Measurements from ENCODE around the gene GALNT9.
A peak's percentile ranks its signal among the peaks of the same experiment; 100 is the strongest.
"Not testable (repeated sequence)": the region's sequence is repeated elsewhere in the genome, so short reads cannot be mapped to it uniquely, and the experiment has no call there.

Gene GALNT9

DNA sequence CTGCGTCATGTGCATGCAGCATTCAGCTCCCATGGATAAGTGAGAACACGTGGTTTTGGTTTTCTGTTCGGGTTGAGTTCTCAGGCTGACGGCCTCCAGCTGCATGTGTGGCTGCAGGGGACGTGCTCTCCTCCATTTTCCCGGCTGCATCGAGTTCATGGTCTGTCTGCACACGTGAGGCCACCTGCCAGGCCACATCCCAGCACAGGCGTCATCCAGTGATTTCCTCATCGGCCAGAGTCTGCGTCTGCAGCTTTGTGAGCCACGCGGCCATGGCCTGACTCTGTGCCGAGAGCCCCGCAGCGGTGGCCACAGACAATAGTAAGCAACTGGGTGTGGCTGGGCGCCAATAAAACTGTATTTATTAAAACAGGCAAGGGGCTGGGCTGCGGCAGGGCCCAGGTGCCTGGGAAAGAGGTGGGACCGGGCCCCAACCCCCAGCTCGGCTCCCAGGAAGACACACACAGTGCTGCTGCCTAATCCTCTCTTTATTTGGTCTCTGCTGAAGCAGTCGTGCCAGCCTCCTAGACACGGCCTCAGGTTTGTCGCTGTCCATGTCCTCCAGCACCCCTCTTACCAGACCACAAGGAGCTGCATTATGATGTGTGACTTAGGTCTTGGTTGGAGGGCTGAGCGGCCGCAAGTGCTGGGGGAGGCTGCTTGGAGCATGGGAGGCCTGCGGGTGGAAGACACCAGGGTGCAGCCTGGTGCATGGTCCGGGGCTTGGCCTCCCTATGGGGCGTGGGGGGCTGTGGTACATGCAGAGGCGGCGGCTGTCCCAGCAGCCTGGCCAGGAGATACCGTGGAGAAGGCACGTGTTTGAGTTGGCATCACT, 133.1 kb downstream of the GALNT9 start:
- TF ChIP-seq, protein P1, sequence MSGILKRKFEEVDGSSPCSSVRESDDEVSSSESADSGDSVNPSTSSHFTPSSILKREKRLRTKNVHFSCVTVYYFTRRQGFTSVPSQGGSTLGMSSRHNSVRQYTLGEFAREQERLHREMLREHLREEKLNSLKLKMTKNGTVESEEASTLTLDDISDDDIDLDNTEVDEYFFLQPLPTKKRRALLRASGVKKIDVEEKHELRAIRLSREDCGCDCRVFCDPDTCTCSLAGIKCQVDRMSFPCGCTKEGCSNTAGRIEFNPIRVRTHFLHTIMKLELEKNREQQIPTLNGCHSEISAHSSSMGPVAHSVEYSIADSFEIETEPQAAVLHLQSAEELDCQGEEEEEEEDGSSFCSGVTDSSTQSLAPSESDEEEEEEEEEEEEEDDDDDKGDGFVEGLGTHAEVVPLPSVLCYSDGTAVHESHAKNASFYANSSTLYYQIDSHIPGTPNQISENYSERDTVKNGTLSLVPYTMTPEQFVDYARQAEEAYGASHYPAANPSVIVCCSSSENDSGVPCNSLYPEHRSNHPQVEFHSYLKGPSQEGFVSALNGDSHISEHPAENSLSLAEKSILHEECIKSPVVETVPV (CRISPR knock-in tag; IDR thresholded peaks at IDR 0.05): no peak
- no peak for TF ChIP-seq TOX (CRISPR knock-in tag; IDR thresholded peaks at IDR 0.05; ENCODE audit: borderline replicate concordance)
- TF ChIP-seq ZNF70 (CRISPR knock-in tag; IDR thresholded peaks at IDR 0.05): no peak
- TF ChIP-seq, protein P2, sequence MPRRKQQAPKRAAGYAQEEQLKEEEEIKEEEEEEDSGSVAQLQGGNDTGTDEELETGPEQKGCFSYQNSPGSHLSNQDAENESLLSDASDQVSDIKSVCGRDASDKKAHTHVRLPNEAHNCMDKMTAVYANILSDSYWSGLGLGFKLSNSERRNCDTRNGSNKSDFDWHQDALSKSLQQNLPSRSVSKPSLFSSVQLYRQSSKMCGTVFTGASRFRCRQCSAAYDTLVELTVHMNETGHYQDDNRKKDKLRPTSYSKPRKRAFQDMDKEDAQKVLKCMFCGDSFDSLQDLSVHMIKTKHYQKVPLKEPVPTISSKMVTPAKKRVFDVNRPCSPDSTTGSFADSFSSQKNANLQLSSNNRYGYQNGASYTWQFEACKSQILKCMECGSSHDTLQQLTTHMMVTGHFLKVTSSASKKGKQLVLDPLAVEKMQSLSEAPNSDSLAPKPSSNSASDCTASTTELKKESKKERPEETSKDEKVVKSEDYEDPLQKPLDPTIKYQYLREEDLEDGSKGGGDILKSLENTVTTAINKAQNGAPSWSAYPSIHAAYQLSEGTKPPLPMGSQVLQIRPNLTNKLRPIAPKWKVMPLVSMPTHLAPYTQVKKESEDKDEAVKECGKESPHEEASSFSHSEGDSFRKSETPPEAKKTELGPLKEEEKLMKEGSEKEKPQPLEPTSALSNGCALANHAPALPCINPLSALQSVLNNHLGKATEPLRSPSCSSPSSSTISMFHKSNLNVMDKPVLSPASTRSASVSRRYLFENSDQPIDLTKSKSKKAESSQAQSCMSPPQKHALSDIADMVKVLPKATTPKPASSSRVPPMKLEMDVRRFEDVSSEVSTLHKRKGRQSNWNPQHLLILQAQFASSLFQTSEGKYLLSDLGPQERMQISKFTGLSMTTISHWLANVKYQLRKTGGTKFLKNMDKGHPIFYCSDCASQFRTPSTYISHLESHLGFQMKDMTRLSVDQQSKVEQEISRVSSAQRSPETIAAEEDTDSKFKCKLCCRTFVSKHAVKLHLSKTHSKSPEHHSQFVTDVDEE (CRISPR knock-in tag; IDR thresholded peaks at IDR 0.05): no peak
- ATAC-seq: peak; percentile 9; the same call in 2 of the 3 replicates

DNA sequence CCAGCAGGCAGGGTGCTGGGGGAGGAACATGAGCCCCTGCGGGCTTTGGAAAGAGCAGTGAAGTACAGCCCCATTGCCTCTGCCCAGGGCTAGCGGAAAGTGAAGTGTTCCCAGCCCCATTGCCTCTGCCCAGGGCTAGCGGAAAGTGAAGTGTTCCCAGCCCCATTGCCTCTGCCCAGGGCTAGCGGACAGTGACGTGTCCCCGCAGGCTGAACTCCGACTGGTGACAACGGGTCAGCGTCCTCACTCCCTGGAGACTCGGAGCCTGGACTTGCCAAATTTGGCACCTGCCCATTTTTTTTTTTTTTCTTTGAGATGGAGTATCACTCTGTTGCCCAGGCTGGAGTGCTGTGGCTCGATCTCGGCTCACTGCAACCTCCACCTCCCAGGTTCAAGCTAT, 134.1 kb downstream of the GALNT9 start:
- ATAC-seq: not testable (repeated sequence)

DNA sequence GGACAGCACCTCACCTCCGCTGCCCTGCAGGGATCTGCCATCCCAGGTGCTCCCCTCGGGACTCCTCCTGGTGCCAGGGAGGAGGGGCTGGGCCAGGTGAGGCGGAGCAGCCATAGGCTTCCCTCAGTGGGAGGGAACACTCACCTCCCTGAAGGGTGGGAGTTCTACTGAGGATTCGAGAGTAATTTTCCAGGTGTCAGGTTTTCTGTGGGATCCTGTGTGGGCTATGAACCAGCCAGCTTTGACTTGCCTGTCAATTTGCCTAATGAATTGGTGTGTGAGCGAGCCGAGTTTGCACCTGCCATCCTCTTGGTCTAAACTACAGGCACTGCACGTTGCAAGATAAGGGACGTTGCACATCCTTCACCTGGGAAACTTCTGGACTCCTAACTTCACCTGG, 134.8 kb downstream of the GALNT9 start:
- no peak for ATAC-seq
- TF ChIP-seq ZFP3 (CRISPR knock-in tag; IDR thresholded peaks at IDR 0.05): no peak
- TF ChIP-seq, protein P2 (CRISPR knock-in tag; IDR thresholded peaks at IDR 0.05): no peak
- no peak for TF ChIP-seq OSR1 (CRISPR knock-in tag; IDR thresholded peaks at IDR 0.05)
- no peak for TF ChIP-seq ZNF8 (CRISPR knock-in tag; IDR thresholded peaks at IDR 0.05)
- no peak for TF ChIP-seq CSDC2 (CRISPR knock-in tag; IDR thresholded peaks at IDR 0.05)
- TF ChIP-seq ZNF70 (CRISPR knock-in tag; IDR thresholded peaks at IDR 0.05): no peak
- TF ChIP-seq, protein P3, sequence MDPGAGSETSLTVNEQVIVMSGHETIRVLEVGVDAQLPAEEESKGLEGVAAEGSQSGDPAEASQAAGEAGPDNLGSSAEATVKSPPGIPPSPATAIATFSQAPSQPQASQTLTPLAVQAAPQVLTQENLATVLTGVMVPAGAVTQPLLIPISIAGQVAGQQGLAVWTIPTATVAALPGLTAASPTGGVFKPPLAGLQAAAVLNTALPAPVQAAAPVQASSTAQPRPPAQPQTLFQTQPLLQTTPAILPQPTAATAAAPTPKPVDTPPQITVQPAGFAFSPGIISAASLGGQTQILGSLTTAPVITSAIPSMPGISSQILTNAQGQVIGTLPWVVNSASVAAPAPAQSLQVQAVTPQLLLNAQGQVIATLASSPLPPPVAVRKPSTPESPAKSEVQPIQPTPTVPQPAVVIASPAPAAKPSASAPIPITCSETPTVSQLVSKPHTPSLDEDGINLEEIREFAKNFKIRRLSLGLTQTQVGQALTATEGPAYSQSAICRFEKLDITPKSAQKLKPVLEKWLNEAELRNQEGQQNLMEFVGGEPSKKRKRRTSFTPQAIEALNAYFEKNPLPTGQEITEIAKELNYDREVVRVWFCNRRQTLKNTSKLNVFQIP (CRISPR knock-in tag; IDR thresholded peaks at IDR 0.05; ENCODE audit: borderline replicate concordance, low read depth): no peak
- TF ChIP-seq, protein P4, sequence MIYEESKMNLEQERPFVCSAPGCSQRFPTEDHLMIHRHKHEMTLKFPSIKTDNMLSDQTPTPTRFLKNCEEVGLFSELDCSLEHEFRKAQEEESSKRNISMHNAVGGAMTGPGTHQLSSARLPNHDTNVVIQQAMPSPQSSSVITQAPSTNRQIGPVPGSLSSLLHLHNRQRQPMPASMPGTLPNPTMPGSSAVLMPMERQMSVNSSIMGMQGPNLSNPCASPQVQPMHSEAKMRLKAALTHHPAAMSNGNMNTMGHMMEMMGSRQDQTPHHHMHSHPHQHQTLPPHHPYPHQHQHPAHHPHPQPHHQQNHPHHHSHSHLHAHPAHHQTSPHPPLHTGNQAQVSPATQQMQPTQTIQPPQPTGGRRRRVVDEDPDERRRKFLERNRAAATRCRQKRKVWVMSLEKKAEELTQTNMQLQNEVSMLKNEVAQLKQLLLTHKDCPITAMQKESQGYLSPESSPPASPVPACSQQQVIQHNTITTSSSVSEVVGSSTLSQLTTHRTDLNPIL (CRISPR knock-in tag; IDR thresholded peaks at IDR 0.05; ENCODE audit: low read depth): no peak
- TF ChIP-seq ZC3H10 (CRISPR knock-in tag; IDR thresholded peaks at IDR 0.05): no peak
- no peak for TF ChIP-seq RARB (CRISPR knock-in tag; IDR thresholded peaks at IDR 0.05)
- TF ChIP-seq, protein P5, sequence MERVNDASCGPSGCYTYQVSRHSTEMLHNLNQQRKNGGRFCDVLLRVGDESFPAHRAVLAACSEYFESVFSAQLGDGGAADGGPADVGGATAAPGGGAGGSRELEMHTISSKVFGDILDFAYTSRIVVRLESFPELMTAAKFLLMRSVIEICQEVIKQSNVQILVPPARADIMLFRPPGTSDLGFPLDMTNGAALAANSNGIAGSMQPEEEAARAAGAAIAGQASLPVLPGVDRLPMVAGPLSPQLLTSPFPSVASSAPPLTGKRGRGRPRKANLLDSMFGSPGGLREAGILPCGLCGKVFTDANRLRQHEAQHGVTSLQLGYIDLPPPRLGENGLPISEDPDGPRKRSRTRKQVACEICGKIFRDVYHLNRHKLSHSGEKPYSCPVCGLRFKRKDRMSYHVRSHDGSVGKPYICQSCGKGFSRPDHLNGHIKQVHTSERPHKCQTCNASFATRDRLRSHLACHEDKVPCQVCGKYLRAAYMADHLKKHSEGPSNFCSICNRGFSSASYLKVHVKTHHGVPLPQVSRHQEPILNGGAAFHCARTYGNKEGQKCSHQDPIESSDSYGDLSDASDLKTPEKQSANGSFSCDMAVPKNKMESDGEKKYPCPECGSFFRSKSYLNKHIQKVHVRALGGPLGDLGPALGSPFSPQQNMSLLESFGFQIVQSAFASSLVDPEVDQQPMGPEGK (CRISPR knock-in tag; IDR thresholded peaks at IDR 0.05; ENCODE audit: borderline replicate concordance): no peak
- no peak for TF ChIP-seq SNAI2 (CRISPR knock-in tag; IDR thresholded peaks at IDR 0.05)
- no peak for TF ChIP-seq ZNF565 (CRISPR knock-in tag; conservative IDR thresholded peaks at IDR 0.05; ENCODE audit: low read depth)
- no peak for TF ChIP-seq TOX (CRISPR knock-in tag; IDR thresholded peaks at IDR 0.05; ENCODE audit: borderline replicate concordance)
- no peak for TF ChIP-seq GLIS3 (CRISPR knock-in tag; IDR thresholded peaks at IDR 0.05)
- TF ChIP-seq ESRRG (CRISPR knock-in tag; IDR thresholded peaks at IDR 0.05): no peak
